H1 (cell line): Measurements from ENCODE around the gene JOSD2. TPM values are rescaled to one million over a fixed set of nuclear protein-coding genes. Genes with fewer than 3 reads are reported as not detected.

ENCODE experiments used
- EP300 ChIP-seq, 2 experiments: IDR thresholded peaks; 1 replicate in 1 of 2; 2 replicates in 1 of 2; pipeline ENCODE4 v1.6.1; 2011 to 2012; ENCODE audit warnings: low read depth in 2 of 2, low read length in 2 of 2, mild to moderate bottlenecking in 2 of 2, borderline replicate concordance in 1 of 2, inconsistent platforms in 1 of 2, moderate library complexity in 1 of 2
- NANOG ChIP-seq: IDR thresholded peaks from 2 replicates; pipeline ENCODE4 v1.6.1; 2011; ENCODE audit warnings: low read length, low read depth, mild to moderate bottlenecking, inconsistent platforms; ENCODE audit not compliant: insufficient read depth, poor library complexity, severe bottlenecking
- RXRA ChIP-seq: IDR thresholded peaks from 2 replicates; pipeline ENCODE4 v1.6.1; 2011; ENCODE audit warnings: low read depth, mild to moderate bottlenecking, low read length, moderate library complexity; ENCODE audit not compliant: insufficient read depth
- SIX5 ChIP-seq: IDR thresholded peaks from 2 replicates; pipeline ENCODE4 v1.6.1; 2011; ENCODE audit warnings: mild to moderate bottlenecking, low read depth, low read length
- polyA plus RNA-seq, 7 experiments: library from polyadenylated mRNA; depleted of rRNA in 3 of 7; stranded (reverse) in 5 of 7; unstranded in 2 of 7; fragments of >200 nt in 5 of 7; fragments of 200-250 nt in 2 of 7; gene quantifications; 1 replicate in 5 of 7; 2 replicates in 1 of 7; 4 replicates in 1 of 7; pipeline versions ENCODE4 v1.2.1 to v1.2.3, GENCODE V29; 2011 to 2013; ENCODE audit warnings: missing spikeins in 2 of 7, mixed read lengths in 2 of 7
- total RNA-seq: library from RNA; stranded (reverse); fragmentation: NEBNext Ultra II Directional; extraction: Animal tissue kit (Norgen Biotek cat#: 25700); gene quantifications from 2 replicates; pipeline ENCODE4 v1.2.1, GENCODE V29; 2021
- TF ChIP-seq, protein P1 (sequence below), 3 experiments: IDR thresholded peaks; 1 replicate in 2 of 3; 2 replicates in 1 of 3; pipeline versions ENCODE4 v1.5.1 to v1.6.1; 2011; ENCODE audit warnings: low read length in 3 of 3, mild to moderate bottlenecking in 3 of 3, inconsistent platforms in 2 of 3, low read depth in 1 of 3, moderate library complexity in 1 of 3; ENCODE audit not compliant: insufficient read depth in 1 of 3; ENCODE audit errors: control extremely low read depth in 1 of 3
- TF ChIP-seq, protein P2 (sequence below): IDR thresholded peaks from 2 replicates; pipeline ENCODE4 v1.6.1; 2012; ENCODE audit warnings: inconsistent platforms

Gene JOSD2
- total and polyA plus RNA-seq, 2 of the 8 experiments (the other 6 are each of a cell fraction or from before 2014, with no cell fraction given), result 1.9 to 6.6 TPM

DNA sequence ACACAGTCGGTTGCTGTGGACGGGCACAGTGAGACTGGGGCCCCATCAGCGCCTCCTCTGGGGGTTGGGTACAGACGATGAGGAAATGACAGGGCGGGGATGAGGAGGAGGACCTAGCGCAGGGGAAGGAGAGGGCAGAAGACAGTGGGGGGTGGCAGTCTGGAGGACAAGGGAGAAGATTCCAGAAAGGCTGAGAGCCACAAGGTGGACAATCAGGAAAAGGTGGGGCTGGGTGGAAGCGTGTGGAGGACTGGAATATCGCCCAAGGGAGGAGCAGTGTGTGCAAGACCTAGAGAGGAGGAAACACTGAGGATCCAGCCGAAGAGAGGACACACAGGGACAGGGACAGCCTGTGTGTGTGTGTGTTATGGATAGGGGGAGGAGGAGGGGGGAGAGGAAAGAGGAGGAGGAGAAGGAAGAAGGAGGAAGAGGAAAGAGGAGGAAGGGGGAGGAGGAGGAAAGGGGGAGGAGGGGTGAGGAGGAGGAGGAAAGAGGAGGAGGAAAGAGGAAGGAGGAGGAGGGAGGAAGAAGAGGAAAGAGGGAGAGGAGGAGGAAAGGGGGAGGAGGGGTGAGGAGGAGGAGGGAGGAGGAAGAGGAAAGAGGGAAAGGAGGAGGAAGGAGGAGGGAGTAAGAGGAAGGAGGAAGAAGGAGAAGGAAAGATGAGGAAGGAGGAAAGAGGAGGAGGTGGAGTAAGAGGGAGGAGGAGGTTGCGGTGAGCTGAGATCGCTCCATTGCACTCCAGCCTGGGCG, 18.5 kb downstream of the JOSD2 start (continued):
- TF ChIP-seq, protein P1, sequence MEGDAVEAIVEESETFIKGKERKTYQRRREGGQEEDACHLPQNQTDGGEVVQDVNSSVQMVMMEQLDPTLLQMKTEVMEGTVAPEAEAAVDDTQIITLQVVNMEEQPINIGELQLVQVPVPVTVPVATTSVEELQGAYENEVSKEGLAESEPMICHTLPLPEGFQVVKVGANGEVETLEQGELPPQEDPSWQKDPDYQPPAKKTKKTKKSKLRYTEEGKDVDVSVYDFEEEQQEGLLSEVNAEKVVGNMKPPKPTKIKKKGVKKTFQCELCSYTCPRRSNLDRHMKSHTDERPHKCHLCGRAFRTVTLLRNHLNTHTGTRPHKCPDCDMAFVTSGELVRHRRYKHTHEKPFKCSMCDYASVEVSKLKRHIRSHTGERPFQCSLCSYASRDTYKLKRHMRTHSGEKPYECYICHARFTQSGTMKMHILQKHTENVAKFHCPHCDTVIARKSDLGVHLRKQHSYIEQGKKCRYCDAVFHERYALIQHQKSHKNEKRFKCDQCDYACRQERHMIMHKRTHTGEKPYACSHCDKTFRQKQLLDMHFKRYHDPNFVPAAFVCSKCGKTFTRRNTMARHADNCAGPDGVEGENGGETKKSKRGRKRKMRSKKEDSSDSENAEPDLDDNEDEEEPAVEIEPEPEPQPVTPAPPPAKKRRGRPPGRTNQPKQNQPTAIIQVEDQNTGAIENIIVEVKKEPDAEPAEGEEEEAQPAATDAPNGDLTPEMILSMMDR (IDR thresholded peaks at IDR 0.05; ENCODE audit: control extremely low read depth in 1 of 3, insufficient read depth in 1 of 3, low read depth in 1 of 3, low read length in 3 of 3), result no peak
- TF ChIP-seq NANOG (no peak), SIX5 (no peak), EP300 (IDR thresholded peaks at IDR 0.05; ENCODE audit: borderline replicate concordance in 1 of 2, low read depth in 2 of 2, low read length in 2 of 2) (no peak), RXRA (no peak)
- TF ChIP-seq, protein P2, sequence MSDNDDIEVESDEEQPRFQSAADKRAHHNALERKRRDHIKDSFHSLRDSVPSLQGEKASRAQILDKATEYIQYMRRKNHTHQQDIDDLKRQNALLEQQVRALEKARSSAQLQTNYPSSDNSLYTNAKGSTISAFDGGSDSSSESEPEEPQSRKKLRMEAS, result no peak
